Activated CD4-positive, CD25-positive, alpha-beta regulatory T cell treated with anti-CD3 and anti-CD28 coated beads, Interleukin-2, amount 50 U/mL, for 24 hours (primary cell): ENCODE data around the gene CHRDL1.
"Not testable (repeated sequence)": the region's sequence is repeated elsewhere in the genome, so short reads cannot be mapped to it uniquely, and the experiment has no call there.

Experiments used
- ATAC-seq, 2 donors: fragments of 150-1000 bp; cut with Tn5 transposase; one replicate each; pipeline ENCODE4 v1.10.0; 2021; ENCODE audit warnings: mild to moderate bottlenecking in 1 of 2, moderate library complexity in 1 of 2

Gene CHRDL1

DNA sequence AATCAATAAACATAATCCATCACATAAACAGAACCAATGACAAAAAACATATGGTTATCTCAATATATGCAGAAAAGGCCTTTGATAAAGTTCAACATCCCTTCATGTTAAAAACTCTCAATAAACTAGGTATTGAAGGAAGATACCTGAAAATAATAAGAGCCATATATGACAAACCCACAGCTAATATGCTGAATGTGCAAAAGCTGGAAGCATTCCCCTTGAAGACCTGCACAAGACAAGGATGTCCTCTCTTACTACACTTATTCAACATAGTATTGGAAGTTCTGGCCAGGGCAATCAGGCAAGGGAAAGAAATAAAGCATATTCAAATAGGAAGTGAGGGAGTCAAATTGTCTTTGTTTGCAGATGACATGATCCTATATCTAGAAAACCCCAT, 141.3 kb downstream of the CHRDL1 start:
- not testable (repeated sequence) for ATAC-seq

- ATAC-seq, result no peak
Observed at GRCh38 chrX:110646386-110646785, 149.2 kb downstream of the CHRDL1 start.
